Measurements from ENCODE around the gene GPR31.

GPR31 gene

DNA sequence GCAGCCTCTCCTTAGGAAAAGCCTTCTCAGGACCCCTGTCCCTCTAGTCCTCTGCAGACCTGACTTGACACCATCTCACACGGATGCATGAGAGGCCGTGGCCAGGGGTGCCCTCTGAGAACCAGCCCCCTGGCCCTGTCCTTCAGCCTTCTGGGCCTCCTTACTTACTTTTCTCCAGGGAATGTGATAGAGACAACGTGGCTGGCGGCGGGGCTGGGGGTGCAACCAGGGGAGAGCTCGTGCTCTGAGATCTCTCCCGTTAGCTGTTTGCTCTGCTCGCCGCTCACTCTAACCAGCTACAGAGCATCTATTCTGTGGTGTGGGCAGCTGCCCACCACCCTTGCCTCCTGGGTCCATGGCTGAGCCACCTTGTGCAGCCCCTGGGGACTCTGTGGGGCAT lies 14.7 kb downstream of the GPR31 start:
- H3K27ac ChIP-seq = no peak overlapping the region
- TF ChIP-seq CTCF (conservative IDR thresholded peaks at IDR 0.05) = no peak

DNA sequence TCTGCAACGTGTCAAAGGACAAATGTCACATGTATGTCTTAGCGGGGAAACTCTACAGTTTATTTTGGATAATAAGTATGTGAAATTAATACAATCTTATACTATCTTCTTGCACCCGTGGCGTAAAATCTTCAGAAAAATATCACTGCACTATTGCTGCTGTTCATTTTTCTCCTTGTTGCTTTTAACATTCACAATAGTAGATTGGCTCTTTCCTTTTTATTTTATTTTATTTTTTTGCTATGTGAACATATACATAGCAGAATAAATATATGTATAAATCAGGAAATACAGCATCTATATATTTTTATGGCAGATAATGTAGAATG lies 15.4 kb downstream of the GPR31 start:
- TF ChIP-seq CTCF (conservative IDR thresholded peaks at IDR 0.05) = no peak; the same call in none of the 2 replicates

GRCh38 chr6:167141667-167142432 lies 15.9 kb downstream of the GPR31 start:
- no peak overlapping the region for H3K27ac ChIP-seq
- TF ChIP-seq CTCF (conservative IDR thresholded peaks at IDR 0.05) = peak; percentile 97

More for the DNA sequence above, 15.4 kb downstream of the GPR31 start:
- no peak overlapping the region for H3K27ac ChIP-seq

DNA sequence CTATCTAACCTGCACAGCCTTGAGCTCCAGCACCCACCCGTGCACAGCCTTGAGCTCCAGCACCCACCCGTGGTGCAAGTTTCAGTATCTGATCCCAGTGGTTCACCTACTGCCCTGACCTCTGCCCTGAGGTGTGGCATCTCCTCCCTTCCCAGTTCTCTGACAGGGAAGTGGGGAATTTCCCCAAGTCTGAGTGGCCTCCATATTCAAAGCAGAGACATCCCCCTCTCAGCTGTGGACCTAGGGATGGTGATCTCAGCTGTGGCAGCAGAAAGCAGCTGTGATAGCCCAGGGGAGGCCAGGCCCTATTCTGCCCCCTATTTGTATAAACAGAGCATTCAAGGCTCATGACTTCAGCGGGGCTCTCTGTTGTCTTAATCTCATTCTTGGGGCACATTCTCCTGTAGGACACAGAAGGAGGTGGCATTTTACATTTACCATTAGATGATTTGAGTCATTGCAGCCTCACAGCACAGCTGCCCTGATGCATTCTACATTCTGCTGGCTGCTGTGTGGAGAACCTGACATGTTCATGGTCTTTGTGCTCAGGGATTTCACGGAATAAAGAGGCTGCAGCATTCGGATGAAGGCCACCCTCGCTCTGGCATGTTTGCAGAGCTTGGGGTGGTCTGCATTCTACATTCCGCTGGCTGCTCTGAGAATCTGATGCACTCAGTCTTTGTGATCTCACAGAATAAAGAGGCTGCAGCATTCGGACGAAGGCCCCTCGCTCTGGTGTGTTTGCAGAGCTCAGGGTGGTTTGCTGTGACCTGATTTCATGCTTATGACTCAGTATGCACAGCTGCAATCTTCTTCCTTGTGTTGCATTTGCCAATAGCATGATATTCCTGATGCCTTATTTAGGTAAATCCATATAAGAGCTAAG lies 16.9 kb downstream of the GPR31 start:
- no peak overlapping the region for H3K27ac ChIP-seq
- no peak for TF ChIP-seq CTCF (conservative IDR thresholded peaks at IDR 0.05)

DNA sequence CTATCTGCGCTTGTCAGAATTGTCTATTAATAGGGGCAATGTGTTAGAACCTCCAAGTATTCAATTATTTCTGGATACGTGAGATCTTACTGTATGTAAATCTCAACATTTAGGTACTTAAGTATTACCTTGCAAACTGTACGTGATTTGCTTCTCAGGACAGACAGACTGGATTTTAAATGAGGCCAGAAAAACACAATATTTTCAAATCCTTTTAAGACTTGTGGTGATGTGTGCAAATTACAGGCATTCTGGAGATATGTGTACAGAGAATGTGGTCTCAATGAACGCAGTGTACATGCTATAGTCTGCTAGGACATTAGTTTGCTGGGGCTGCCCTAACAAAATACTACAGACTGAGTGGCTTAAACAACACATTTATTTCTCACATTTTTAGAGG lies 18.0 kb downstream of the GPR31 start:
- H3K27ac ChIP-seq = no peak overlapping the region
- TF ChIP-seq CTCF (conservative IDR thresholded peaks at IDR 0.05) = no peak

- TF ChIP-seq CTCF (conservative IDR thresholded peaks at IDR 0.05) = no peak
- no peak overlapping the region for H3K27ac ChIP-seq
These were observed 19.9 kb downstream of the GPR31 start for GRCh38 chr6:167137881-167138280.

- no peak for TF ChIP-seq CTCF (conservative IDR thresholded peaks at IDR 0.05)
These were observed 20.7 kb downstream of the GPR31 start for GRCh38 chr6:167137081-167137480.

More at GRCh38 chr6:167137081-167137480, 20.7 kb downstream of the GPR31 start:
- no peak overlapping the region for H3K27ac ChIP-seq

Measured in VCaP (cell line).